Activated gamma-delta T cell treated with Interleukin-2 at 50 U/mL for 16 hours (primary cell): Measurements from ENCODE around the gene PANK4.
A peak's percentile ranks its signal among the peaks of the same experiment; 100 is the strongest.

Experiments used
- DNase-seq: peaks from one replicate; pipeline ENCODE4 v3.0.0-alpha.2; 2020

Gene PANK4

GRCh38 chr1:2494323-2494693 lies 32.1 kb downstream of the PANK4 start:
- no peak for DNase-seq

DNA sequence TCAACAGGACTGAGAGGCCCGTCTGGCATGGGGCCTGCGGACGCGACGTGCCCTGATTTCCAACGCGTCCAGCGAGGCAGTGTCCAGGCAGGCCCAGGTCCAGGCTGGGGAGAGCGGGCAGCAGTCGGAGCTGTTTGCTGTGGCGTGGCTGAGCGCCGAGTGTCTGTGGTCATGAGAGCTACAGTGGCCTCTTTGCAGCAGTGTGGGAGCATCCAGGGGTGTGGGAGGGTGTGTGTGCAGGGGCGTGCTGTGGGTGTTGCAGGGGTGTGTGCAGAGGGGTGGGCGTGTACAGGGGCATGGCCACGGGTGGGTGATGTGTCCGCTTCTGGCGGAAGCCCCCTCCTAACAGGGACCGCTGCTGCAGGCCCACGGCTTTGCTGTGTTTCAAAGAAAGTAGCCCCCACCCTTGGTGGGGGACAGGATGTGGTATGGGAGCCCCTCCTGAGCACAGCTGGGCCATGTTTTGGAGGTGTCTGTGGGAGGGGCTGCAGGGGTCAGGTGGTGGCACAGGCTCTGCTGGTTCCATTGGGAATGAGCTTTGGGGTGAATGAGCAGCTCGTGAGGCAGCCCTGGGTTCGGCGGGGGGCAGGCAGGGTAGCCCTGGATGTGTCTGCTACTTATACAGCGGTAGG lies 32.6 kb downstream of the PANK4 start:
- DNase-seq: peak; percentile 53

- no peak for DNase-seq
These were observed 33.2 kb downstream of the PANK4 start for GRCh38 chr1:2493218-2493617.

DNA sequence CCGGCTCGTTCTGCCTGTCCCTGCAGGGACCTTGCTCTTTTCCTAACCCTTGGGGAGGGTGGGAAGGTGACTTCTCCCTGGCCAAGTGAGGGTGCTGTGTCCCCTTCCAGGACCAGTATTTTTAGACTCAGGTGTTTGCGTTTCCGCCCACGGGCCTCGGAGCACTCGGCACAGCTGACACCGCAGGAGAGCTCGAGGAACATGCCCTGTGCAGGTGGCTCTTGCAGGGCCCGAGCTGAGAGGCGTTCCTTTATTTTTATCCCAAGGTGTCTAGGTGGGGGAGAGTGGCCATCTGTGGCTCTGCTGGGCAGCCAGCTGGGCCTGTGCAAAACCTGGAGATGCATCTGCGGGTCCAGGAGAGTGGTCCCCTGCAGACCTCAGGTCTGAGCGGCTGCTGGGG lies 34.3 kb downstream of the PANK4 start:
- no peak for DNase-seq

- no peak for DNase-seq
These were observed 36.8 kb downstream of the PANK4 start for GRCh38 chr1:2489615-2490014.

GRCh38 chr1:2488688-2489087 lies 37.7 kb downstream of the PANK4 start:
- DNase-seq: no peak

DNA sequence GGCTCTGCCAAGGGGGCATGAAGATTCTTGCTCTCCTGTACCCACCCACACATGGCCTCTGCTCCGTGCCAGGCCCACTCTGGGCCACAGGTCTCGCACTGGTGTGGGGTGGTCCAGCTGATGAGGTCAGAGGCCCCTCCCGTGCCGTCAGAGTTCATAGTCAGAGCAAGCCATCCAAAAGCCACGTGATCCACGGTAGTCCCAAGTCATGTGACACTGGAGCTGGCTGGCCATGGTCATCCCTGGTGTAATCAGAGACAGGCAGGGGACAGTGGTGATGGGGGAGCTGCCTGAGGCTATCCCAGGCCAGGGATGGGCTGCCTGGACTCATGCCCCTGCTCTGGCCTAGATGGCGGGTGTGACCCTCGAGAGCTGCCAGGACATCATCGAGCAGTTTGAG lies 39.8 kb downstream of the PANK4 start:
- DNase-seq: no peak

DNA sequence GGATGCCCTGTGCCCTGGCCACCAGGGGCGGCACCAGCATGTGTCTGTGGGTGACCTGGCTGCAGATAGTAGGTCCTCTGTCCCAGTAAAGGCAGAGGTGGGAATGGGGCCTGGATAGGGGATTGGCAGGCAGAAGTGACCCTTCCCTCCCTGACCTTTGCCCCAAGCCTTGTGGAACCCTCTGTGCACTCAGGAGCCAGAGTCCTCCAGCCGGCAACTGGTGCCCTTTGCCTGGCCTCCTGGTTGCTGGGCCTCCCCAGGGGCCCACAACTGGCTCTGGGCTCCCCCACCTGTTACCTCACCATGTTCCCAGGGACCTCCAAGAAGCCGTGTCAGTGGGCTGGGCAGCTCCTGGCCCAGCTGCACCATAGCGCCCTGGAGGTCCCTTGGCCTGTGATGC lies 40.4 kb downstream of the PANK4 start:
- no peak for DNase-seq

- DNase-seq: no peak
These were observed 42.4 kb downstream of the PANK4 start for GRCh38 chr1:2483970-2484369.

- DNase-seq: no peak
These were observed 43.4 kb downstream of the PANK4 start for GRCh38 chr1:2483026-2483425.

- no peak for DNase-seq
These were observed 43.8 kb downstream of the PANK4 start for GRCh38 chr1:2482588-2482987.

DNA sequence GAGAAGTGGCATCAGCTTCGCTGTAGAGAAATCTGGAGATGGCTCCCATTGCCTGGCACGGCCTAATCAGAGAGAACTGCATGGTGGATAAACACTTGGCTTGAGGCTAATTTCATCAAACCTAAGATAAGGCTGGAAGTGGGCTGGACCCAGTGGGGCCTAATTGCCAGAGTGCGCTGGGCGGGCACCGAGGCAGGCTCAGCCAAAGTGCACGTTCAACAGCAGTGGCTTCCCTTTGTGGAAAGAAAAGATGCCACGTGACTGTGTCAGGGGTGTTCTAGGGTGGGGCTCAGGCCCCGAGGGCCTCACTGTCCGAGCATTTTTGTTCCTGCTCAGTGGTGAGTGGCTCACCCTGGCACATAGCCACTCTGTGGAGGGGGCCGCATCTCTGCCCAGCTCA lies 44.5 kb downstream of the PANK4 start:
- DNase-seq: no peak

- DNase-seq: no peak
These were observed 45.4 kb downstream of the PANK4 start for GRCh38 chr1:2480986-2481364.

- no peak for DNase-seq
These were observed 46.0 kb downstream of the PANK4 start for GRCh38 chr1:2480236-2480985.

GRCh38 chr1:2479618-2480017 lies 46.8 kb downstream of the PANK4 start:
- no peak for DNase-seq

GRCh38 chr1:2479186-2479585 lies 47.2 kb downstream of the PANK4 start:
- DNase-seq: no peak

DNA sequence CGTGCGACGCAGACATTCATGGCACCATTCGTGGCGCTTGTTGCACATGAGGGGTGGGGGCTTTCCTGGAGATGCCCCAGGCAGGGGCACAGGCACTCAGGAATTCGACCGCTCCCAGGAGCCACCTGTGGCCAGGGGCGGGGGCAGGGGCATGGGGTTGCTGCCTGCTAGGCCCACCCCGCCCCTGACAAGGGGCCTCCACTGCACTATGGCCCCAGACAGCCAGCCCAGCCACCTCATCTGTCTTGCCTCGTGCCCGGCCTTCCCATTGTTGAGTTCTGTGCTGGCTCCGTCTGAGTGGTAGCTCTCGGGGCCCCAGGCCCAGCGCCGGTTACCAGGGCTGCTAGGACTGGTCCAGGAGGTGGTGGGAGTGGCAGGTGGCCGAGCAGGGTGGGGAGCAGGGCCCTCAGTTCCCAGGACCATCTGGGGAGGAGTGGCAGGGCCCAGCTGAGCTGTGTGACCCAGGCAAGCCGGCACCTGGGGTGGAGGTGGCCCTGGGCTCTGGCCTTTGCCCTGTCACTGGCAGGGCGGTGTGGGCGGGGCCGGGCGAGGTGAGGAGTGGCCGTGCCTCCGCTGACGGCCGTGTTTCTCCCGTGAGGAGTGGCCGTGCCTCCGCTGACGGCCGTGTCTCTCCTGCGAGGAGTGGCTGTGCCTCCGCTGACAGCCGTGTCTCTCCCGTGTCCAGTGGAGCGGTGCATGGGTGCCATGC lies 48.5 kb downstream of the PANK4 start:
- DNase-seq: no peak

DNA sequence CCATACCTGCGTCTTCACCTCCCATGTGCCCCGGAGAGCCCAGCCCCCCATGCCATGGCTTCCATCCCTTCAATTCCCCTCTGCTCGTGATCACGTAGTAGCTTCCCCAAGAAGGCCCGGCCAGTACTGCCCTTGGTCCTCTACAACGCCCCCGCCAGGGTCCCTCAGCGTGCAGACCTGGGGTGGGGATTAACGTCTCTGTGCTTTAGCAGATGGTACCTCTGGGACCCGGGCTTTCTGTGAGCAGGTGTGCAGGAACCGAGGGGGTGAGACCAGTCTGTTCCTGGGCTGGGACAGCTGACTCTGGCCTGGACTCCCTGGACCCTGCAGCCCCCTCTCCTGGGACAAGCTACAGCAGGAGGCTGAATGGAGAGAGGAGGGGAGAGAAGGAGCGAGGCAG lies 49.1 kb downstream of the PANK4 start:
- no peak for DNase-seq

DNA sequence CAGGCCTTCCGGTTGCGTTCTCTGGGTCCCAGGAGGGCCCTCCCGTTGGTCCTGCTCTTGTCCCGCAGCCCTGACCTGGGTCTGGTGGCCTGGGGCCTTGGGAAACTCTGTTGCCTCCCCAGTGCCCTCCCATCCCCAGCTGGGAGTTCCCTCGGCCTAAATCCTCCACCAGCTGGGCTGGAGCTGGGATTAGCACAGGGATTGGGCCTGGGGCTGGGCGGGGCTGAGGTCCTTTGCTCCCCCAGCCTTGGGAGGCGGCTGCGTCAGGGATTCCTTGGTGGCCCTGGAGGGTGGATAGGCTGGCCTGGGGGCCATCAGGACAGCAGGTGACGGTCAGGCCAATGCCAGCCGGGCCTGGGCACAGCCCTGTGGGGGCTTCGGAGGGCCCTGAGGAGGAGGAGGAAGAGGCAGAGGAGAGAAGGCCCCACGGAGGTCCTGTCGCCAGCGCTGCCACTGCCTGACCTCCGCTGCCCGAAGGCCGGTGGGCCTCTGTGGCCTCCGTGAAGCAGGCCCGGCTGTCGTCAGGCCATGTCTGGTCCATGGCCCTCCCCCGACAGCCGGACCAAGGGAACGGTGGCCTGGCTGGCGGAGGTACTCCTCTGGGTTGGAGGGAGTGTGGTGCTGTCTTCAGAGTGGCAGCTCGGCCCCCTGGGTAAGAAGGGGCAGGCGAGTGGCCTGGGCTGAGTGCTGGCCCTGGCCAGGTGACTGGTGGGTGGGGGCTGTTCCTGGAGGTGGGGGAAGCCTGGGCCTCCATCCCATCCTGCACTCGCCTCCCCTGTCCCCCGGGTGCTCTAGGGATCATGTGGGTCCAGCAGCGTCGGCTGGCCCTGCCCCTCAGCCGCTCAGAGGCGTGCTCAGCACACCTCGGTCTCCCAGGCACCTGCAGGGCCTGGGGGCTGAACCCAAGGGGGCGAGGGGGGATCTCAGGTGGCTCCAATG lies 50.1 kb downstream of the PANK4 start, which contains the start of gene PLCH2:
Gene PLCH2, plus strand, starts transcription at position 229 of the 939 bp plus-strand sequence. Its CDS starts 300 bp downstream, at position 529.
- DNase-seq: no peak

DNA sequence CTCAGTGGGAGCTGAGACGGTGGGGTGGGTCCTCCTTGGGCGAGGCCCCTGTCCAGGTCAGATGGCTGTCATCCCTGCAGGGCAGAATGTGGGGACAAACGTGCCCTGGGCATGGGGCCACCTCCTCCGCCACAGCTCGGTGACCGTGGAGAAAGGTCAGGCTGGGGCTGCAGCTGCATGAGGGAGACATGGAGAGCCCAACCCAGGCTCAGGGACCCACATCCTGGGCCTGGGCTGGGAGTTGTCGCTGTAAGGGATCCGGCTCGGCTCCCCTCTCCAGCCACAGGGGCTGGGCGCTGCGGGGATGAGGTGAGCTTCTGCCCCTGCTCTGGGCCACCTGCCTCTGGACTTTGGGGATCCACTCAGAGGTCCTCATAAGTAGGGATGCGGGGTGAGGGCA lies 50.8 kb downstream of the PANK4 start:
- no peak for DNase-seq

DNA sequence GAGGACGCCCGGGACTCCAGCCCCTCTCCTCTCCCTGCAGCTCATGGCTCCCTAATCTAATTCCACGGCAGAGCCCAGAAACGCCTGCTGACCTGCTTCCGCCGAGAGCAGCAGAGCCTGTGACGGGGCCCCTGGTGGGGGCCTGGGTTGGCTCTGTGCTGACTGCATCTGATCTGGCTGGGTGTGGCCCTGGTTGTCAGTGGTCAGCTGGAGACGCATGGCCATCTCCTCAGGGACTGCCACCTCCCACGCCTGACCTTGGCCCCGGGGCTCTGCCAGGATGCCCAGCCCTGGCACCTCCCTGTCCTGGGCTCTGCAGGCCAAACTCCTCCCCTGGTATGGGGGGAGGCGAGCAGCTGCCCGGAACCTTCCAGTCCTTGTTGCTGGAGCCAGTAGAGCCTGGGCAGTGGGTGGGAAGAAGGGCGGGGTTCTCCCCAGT lies 51.4 kb downstream of the PANK4 start:
- DNase-seq: no peak

- no peak for DNase-seq
These were observed 52.1 kb downstream of the PANK4 start for GRCh38 chr1:2474104-2474844.
